Frontal cortex (tissue), 4 donors: ENCODE data around the gene DAD1. TPM values are rescaled to one million over a fixed set of nuclear protein-coding genes. Genes with fewer than 3 reads are reported as not detected.
"Not testable (repeated sequence)": the region's sequence is repeated elsewhere in the genome, so short reads cannot be mapped to it uniquely, and the experiment has no call there.

Experiments
- DNase-seq, 2 donors: peaks; one replicate each; pipeline ENCODE4 v3.0.0; 2012; ENCODE audit warnings: low spot score in 2 of 2
- FAIRE-seq: peaks from 2 replicates; lab custom pipeline; 2012; peaks lifted over from hg19 to GRCh38; lab: Jason Lieb, UNC
- total RNA-seq: library from RNA; depleted of rRNA; stranded (reverse); fragments of >200 nt; gene quantifications from one replicate; pipeline ENCODE4 v1.2.3, GENCODE V29; 2014
- donor health status: control.
- donor health status: control.
- donor health status: control.

The DAD1 gene
- 89.7 TPM for total RNA-seq

DNA sequence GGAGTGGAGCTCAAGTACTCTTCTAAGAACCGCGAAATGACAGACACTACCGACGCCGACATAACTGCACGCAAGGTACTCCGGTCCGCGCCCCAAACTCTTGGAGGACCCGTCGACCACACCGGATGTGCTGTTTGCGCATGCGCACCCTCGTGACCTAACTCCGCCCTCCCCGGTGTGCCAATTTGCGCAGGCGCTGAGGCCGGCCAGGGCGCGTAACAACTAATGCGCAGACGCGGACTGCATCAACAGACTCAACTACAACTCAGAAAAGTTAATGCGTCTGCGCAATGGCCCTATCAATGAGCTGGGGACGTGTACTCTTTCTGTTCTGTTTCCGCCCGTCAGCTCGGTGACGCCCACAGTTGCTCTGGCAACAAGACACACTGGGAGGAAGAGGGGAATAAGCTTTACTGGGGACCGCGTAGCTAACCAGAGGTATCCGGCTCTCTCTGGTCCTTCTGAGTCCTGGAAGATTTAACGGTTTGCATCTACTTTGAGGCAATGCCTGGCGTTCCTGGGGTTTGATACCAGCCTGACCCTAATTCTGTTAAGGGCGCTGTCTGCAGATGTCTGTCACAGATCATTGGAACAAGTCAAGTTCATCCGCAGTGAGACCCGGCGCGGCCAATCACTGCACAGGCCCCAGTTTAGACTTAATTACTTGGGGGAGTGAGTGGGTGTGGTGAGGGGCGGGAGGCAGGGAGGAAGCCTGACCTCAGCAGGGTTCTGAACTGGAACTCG is at the start of gene DAD1:
Gene DAD1 (minus strand): TSS at position 129 of the 744 bp plus-strand sequence. CDS start 67 bp downstream, at position 62.
- FAIRE-seq (peak; percentile 70), DNase-seq (peak; percentile 87 to 96)

DNA sequence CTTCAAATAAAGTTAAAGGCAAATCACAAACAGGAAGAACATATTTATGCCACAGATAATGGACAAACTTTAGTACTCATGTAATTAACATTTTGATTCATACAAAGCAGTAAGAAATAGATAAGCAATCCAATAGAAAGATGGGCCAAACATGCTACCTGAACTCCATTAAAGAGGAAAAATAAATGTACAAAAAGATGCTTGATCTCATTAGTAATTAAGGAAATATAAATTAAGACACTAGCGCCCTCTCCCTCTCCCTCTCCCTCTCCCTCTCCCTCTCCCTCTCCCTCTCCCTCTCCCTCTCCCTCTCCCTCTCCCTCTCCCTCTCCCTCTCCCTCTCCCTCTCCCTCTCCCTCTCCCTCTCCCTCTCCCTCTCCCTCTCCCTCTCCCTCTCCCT is 47.0 kb upstream of the DAD1 start:
- FAIRE-seq, DNase-seq: not testable (repeated sequence)

DNA sequence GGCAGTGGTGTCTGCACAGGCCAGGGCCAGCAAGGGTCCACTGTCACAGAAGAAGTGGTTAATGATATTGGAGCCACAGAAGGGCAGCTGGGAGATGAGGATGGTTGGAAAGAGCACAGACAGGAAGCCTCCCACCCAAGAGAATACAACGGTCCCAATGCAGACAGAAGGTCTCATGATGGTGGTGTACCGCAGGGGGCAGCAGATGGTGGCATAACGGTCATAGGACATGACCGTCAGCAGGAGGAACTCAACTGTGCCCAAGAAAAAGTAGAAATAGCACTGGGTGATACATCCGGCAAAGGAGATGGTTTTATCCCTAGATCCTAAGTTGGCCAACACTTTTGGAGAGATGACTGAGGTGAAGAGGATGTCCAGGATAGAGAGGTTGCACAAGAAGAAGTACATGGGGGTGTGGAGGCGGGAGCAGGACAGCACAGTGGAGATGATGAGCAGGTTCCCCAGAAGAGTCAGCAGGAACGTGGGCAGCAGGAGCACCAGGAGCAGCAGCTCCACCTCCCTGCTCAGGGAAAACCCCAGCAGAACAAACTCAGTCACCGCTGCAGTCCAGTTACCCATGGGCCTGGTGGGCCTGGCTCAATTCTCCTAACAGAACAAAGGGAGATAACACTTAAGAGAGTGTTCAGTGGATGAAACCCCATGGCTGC is 45.3 kb upstream of the DAD1 start:
- DNase-seq (no peak), FAIRE-seq (no peak)

DNA sequence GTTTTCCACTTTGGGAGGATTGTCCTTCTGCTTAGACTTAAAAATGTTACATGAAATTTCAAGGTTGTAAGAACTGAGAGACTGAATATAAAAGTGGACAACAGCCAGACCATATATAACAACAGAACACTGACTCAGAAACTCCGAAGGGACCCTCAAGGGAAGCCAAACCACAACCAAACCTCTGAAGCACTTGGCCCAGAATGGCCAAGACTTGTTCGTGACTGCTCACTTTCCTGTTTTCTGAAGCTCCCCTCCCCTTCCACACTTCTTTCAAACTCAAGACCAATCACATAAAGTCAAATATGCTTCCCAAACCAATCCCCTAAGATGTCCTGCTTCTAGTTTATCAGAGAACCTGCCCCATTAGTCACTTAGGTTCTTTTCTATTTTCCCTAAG is 41.5 kb upstream of the DAD1 start:
- FAIRE-seq (no peak), DNase-seq (no peak)

DNA sequence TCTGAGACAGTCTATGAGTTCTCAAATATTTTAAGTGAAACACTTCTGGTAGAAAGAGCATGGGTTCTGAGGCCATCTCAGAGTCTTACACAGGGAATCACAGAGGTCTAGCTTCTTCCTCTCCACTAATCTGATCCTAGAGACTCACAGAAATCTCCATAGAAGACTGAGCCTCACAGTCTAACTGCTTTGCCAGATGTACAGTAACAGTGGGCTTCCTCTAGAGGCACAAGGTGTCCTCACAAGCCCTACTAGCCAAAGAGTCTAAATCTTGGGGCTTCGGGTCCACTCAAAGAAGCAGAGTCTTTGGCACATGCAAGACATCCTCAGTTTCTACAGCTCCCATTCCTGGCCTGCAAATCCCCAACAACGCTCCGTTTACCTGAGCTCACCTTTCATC is 41.0 kb upstream of the DAD1 start:
- no peak for DNase-seq
- FAIRE-seq, result no peak

DNA sequence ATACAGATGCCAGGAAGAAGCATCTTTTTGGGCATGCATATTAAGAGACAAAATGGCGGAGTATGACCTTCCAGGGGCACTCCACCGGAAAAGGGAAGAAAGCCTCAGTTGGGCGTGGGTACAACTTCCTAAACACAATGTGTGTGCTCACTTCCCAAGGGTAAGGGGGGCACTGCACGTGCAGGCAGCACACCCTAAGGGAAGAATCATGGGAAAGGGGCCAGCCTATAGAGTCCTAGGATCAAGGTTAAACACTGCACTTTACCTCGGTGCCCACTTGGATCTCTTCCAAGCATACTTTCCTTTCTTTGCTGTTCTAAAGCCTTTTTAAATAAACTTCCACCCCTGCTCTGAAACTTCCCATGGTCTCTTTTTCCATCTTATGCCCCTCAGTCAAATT is 40.3 kb upstream of the DAD1 start:
- DNase-seq (no peak), FAIRE-seq (no peak)

DNA sequence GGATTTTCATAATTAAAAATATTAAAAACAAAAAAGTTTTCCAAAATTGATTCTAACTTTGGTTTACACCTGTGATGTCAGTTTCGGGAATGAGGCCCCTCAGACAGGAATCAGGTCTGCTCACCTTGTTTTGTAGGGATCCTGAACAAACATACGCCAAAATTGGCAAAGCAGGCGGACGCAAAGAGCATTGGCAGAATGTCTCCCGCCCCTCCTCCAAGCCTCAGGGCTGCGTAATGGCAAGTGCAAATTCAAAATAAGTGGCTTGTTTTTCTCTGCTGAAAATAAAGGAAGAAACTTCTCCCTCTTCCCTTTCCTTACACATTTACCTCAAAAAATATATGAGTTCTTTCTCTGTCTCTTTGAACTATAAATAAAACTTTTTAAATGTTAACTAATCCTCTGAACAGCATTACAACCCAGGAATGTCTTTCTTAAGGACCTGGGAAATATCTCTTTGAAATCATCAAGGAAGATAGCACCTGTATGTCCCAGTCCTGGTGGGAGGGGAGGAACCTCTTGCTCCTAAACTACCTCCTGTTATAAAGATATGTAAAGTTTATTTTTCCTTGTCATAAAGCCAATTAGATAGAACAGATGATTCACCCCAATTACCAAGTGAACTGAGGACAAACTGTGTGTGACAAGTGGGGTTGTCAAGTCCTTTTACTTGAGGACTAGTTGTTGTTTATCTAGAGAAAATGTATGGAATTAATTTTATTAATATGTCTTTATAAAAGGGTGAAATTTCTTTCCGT is 38.7 kb upstream of the DAD1 start:
- FAIRE-seq (no peak), DNase-seq (no peak)

DNA sequence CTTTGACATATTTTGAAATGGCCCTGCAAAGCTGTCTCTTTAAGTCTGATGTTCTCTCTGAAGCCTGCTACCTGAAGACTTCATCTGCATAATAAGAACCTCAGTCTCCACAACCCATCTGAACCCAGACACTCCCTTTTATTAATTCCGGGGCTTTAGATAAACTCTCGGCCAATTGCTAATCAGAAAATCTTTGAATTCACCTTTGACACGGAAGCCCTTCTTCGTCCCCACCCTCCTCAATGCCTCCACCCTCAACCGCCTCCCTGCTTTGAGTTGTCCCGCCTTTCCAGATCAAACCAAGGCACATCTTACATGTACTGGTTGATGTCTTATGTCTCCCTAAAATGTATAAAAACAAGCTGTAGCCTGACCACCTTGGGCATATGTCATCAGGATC is 37.6 kb upstream of the DAD1 start:
- DNase-seq, result no peak
- FAIRE-seq, result no peak

DNA sequence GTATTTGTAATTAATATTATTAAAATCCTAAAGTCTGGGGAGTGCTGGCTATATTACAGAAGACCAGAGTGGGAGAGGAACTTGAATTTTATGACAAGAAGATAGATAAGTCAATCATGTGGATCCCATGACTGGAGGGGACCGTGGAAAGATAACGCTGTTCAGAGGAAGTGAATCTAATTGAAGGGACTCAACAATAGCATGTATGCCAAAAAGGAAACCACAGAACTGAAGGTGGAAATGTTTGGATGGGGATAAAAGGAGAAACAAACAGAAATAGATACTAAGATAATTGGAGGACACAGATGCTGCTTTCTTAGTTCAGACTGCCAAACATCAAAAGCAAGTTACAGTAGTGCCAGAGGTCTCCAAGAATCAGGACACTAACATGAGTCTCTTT is 34.0 kb upstream of the DAD1 start:
- DNase-seq (no peak), FAIRE-seq (no peak)

DNA sequence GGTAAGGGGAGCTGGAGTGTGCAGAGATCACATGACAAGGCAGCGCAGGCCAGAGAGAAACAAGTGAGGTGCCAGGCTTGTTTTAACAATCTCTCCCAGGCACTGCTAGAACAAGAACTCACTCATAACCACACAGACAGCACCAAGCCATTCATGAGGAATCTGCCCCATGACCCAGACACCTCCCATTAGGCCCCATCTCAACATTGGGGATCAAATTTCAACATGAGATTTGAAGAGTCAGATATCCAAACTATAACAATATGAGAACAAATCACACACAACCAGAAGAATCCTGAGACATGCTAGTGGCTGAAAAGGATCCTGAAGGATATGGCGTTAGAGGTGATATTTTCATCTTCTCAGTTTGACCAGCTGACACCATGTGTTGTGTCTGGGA is 33.2 kb upstream of the DAD1 start:
- DNase-seq, result no peak

DNA sequence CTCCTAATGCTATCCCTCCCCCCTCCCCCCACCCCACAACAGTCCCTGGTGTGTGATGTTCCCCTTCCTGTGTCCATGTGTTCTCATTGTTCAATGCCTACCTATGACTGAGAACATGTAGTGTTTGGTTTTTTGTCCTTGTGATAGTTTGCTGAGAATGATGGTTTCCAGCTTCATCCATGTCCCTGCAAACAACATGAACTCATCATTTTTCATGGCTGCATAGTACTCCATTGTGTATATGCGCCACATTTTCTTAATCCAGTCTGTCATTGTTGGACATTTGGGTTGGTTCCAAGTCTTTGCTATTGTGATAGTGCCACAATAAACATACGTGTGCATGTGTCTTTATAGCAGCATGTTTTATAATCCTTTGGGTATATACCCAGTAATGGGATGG is 26.7 kb upstream of the DAD1 start:
- not testable (repeated sequence) for FAIRE-seq, DNase-seq

More for the DNA sequence above, 33.2 kb upstream of the DAD1 start:
- no peak for FAIRE-seq

DNA sequence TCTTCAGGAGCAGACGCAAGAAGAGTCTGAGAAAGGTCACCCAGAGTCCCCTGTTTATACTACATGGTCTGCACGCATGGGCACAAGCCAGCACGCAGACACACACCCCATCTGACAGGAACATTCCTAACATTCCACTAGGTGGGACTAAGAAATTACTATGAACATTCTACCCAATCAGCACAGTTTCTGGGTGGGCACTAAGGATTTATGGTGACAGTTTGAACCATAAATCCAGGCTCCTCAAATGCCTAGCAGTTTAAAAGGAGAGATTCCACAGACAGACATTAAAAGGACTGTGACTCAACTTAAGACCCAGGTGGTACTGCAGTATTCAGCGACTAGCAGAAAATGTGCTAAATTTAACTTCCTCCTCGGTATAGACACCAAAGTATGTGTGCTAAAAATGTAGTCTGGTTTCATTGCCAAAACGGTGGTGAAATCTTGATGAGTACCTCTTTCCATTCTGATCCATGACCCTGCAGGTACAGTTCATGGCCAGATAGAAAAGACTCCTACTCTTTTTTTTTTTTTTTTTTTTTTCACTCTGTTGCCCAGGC is 25.3 kb upstream of the DAD1 start:
- DNase-seq, result no peak
- FAIRE-seq, result no peak

DNA sequence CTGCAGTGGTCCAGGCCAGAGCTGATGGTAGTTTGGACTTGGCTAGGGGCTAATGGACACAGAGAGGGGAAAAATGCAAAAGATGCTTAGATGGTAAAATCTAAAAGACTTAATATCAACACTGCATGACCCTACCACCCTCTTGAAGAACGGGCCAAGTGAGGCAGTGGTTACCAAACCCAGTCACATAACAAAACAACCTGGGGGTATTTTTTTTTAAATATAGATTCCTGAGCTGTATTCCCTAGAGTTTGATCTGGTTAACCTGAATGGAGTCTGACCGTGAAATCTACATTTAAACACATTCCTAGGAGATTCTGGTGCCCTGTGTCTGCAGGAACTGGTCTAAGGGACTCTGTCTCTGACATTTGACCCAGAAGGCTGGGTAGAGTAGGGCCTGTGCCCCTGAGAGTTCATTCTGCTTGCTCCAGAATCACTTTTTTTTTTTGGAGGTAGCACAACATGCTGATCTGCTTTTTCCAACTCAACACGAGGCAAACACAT is 24.8 kb upstream of the DAD1 start:
- no peak for FAIRE-seq

DNA sequence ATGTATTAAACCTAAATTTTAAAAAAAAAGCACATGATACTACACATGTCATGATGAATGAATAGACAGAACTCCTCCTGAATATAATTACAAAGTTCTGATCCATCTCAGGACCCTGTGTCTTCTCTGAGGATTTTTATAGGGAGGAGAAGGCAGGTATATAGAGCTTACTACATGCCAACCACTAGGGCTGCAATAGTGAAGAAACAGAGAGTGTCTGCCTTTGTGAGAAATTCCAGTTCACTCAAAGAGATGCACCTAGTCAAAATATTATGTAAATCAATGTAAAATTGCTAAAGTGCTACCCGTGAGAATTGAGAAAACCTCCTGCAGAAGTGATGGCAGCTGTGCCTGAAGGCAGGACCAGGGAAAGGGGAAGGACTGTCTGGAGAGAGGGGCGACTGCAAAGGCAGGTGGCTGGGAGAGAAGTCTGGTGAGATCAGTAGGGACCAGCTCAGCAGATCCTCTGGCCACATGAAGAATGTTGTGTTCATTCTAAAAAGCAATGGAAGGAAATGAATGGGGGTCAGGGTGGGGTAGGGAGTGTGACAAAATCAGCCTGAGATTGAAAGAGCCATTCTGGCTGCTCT is 24.2 kb upstream of the DAD1 start:
- DNase-seq (no peak), FAIRE-seq (no peak)

More for the DNA sequence above, 24.8 kb upstream of the DAD1 start:
- no peak for DNase-seq

DNA sequence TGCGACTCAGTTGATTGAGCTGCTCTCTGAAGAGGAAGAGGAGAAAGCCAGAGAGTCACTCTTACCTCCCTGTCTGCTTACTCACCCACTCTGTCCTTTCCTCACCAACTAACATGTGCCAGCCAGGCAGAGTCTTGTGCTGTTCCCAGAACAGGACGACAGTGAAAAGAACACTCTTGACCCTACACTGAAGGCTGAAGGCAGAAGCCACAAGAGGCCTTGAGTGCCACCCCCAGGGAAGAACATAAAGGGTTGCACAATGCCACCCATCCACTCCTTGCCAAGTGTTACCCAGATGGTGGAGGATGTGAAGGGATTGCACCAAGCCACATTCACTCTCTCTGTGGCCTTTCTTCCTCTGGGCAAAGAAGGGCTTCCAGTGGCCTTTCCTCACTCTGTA is 21.9 kb upstream of the DAD1 start:
- no peak for FAIRE-seq
- no peak for DNase-seq

DNA sequence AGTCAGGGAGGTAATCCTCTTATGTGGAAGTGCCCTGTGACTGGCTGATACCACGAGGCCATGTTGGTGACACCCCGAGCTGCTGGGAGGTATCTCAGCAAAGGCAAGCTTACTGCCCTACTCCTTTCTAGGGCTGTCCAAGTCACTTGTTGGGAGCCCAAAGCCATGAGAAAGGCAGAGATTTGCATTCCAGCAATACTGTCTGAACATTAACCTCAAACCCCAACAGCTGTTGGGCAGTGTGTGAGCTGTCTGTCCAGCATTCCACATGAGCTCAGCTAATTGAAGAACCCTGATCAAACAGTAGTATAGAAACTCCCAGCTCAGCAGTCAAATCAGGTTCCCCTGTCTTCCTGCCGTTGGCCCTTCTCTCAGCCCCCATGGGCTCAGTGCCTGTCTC is 18.3 kb upstream of the DAD1 start:
- FAIRE-seq (no peak), DNase-seq (no peak)

DNA sequence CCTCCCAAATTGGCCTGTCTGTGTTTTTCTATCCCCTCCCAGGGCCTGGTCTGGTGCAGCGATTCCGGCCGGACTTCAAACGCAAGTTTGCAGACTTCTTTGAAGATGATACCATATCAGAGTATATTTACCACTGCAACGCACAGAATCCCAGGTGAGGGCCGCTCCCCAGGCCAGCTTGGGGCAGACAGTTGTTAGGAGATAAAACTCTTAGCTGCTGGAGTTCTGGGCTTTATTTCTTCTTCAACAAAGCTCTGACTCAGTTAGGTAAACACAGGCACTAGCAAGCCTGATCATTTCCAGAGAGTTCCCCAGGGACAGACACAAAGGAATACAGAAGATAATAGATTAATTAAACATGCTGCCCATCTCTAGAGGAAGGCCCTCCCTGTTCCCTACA is 17.4 kb upstream of the DAD1 start:
- DNase-seq, result no peak
- no peak for FAIRE-seq

DNA sequence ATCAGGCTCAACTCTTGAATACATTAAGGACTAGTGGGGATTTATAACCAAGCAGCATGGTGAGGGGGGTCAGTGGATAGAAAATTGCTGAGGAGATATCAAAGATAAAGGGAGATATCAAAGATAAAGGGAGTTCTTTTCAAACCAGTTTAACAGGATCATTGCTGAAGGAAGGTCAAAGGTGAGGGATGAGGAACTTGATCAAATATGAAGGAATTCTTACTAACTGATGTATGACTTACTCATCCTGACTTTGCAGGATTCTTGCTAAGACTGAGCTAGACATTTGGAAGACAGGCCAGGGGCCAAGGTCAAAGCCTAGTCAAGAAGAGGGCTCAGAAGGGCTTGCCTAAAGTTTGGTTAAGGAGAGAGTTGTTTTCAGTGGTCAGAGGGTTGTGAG is 13.8 kb upstream of the DAD1 start:
- no peak for DNase-seq
- no peak for FAIRE-seq

DNA sequence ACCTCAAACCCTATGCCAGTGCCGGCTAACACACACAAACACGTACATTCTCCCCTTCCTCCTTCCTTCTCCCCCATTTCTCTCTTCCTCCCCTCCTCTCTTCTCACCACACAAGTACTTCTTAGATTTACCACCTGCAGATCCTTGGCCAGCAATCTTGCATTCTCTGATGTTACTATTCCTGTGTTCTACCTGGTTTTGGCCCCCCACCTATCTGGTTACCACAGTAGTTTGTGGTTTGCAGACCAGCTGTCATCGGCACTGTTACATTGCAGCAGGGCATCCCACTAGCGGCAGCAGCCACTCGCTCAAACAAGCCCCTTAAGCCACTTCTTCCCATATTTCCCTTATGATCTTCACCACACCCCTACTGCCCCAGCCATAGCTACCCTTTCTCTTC is 13.0 kb upstream of the DAD1 start:
- FAIRE-seq, result no peak
- no peak for DNase-seq

DNA sequence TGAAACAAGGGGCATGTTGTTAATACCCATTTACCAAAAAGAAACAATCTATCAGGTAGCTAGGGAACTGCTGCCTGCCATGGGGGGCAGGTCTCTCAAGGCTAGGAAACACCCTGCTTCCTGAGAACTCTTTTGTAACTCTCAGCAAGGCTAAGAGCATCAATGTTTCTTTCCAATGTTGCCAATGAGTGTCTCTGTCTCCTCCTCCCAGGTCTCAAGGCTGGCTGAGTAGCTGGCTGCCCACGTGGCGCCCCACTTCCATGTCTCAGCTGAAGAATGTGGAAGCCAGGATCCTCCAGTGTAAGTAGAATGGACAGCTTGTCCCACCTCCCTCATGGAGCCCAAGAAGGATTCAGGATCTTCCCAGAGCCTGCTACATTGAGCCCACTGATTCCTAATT is 12.4 kb upstream of the DAD1 start:
- FAIRE-seq (no peak), DNase-seq (no peak)
